H1 (cell line): ENCODE measurements around the gene HMGB3. TPM values are rescaled to one million over a fixed set of nuclear protein-coding genes. Genes with fewer than 3 reads are reported as not detected.
A peak's percentile ranks its signal among the peaks of the same experiment; 100 is the strongest.

Experiments
- TAF1 ChIP-seq: IDR thresholded peaks from 2 replicates; pipeline ENCODE4 v1.6.1; 2011; ENCODE audit warnings: mild to moderate bottlenecking, low read depth, low read length
- polyA plus RNA-seq, 7 experiments: library from polyadenylated mRNA; depleted of rRNA in 3 of 7; stranded (reverse) in 5 of 7; unstranded in 2 of 7; fragments of >200 nt in 5 of 7; fragments of 200-250 nt in 2 of 7; gene quantifications; 1 replicate in 5 of 7; 2 replicates in 1 of 7; 4 replicates in 1 of 7; pipeline versions ENCODE4 v1.2.1 to v1.2.3, GENCODE V29; 2011 to 2013; ENCODE audit warnings: missing spikeins in 2 of 7, mixed read lengths in 2 of 7
- total RNA-seq: library from RNA; stranded (reverse); fragmentation: NEBNext Ultra II Directional; extraction: Animal tissue kit (Norgen Biotek cat#: 25700); gene quantifications from 2 replicates; pipeline ENCODE4 v1.2.1, GENCODE V29; 2021

Gene HMGB3
- total and polyA plus RNA-seq, 2 of the 8 experiments (the other 6 are each of a cell fraction or from before 2014, with no cell fraction given), result 55.8 to 346 TPM

DNA sequence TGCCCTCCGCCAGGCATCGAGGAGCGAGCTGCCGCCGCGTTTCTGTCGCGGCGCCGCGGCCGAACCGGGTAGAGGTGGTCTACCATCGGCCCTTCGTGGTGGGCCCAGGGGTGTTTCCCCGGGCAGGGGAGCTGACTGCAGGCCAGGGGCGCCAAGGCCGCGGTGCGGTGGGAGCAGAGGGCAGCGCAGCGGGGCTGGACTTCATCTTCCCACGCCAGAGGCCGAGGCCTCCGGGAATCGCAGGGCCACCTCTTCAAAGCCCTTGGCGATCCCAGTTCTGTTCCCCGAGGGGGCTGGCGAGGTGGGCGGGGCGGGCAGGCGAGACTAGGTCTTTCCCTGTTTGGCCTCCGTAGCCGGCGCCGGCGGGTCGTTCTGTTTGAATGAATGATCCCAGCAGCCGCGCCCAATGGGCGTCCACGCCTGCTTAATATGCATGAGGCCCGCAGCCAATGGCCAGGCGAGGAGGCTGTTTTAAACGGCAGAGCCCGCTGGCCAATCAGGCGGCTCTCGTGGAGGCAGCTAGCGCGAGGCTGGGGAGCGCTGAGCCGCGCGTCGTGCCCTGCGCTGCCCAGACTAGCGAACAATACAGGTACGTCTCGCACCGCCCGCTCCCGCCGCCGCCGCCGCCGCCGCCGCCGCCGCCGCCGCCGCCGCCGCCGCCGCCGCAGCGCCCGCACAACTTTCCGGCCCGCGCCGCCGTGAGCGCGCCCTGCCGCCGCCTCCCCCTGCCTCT, at the start of gene HMGB3 (continued):
- TF ChIP-seq TAF1, result peak; percentile 76
